Measurements from ENCODE around the gene AP2B1.

Gene AP2B1

GRCh38 chr17:35733366-35733765 is 146.2 kb downstream of the AP2B1 start:
- no peak for TF ChIP-seq ZFX (IDR thresholded peaks at IDR 0.05; ENCODE audit: borderline replicate concordance)
- TF ChIP-seq CTCF (IDR thresholded peaks at IDR 0.05) = no peak
- H3K27ac ChIP-seq = no peak overlapping the region

GRCh38 chr17:35734396-35734795 is 147.3 kb downstream of the AP2B1 start:
- H3K27ac ChIP-seq = no peak overlapping the region
- TF ChIP-seq ZFX (IDR thresholded peaks at IDR 0.05; ENCODE audit: borderline replicate concordance) = no peak
- TF ChIP-seq CTCF (IDR thresholded peaks at IDR 0.05) = no peak

GRCh38 chr17:35735036-35735805 is 148.1 kb downstream of the AP2B1 start:
- TF ChIP-seq ZFX (IDR thresholded peaks at IDR 0.05; ENCODE audit: borderline replicate concordance) (no peak), CTCF (IDR thresholded peaks at IDR 0.05) (no peak)
- no peak overlapping the region for H3K27ac ChIP-seq

GRCh38 chr17:35736236-35736635 is 149.1 kb downstream of the AP2B1 start:
- TF ChIP-seq CTCF (IDR thresholded peaks at IDR 0.05) (no peak), ZFX (IDR thresholded peaks at IDR 0.05; ENCODE audit: borderline replicate concordance) (no peak)
- no peak overlapping the region for H3K27ac ChIP-seq

- no peak for TF ChIP-seq CTCF (IDR thresholded peaks at IDR 0.05)
- TF ChIP-seq ZFX (IDR thresholded peaks at IDR 0.05; ENCODE audit: borderline replicate concordance) = no peak
- no peak overlapping the region for H3K27ac ChIP-seq
These were observed 151.5 kb downstream of the AP2B1 start for GRCh38 chr17:35738519-35739133.

- no peak overlapping the region for H3K27ac ChIP-seq
- TF ChIP-seq CTCF (IDR thresholded peaks at IDR 0.05) (no peak), ZFX (IDR thresholded peaks at IDR 0.05; ENCODE audit: borderline replicate concordance) (no peak)
These were observed 153.1 kb downstream of the AP2B1 start for GRCh38 chr17:35740216-35740615.
